Activated T-cell treated with anti-CD3 and anti-CD28 coated beads, Interleukin-2, amount 50 U/mL, for 24 hours (primary cell): Measurements from ENCODE around the gene MLPH.

ENCODE experiments used
- DNase-seq: peaks from one replicate; pipeline ENCODE4 v3.0.0-alpha.2; 2020
- H3K27ac Mint-ChIP-seq: 2 replicates; pipeline ENCODE4 v1.8.0; 2020; ENCODE audit warnings: mild to moderate bottlenecking, mixed read lengths
- H3K27me3 Mint-ChIP-seq: 2 replicates; pipeline ENCODE4 v1.8.0; 2020; ENCODE audit warnings: mixed read lengths
- H3K36me3 Mint-ChIP-seq: 2 replicates; pipeline ENCODE4 v1.8.0; 2020; ENCODE audit warnings: low read depth, mixed read lengths
- H3K4me1 Mint-ChIP-seq: 2 replicates; pipeline ENCODE4 v1.8.0; 2020; ENCODE audit warnings: low read depth, mixed read lengths
- H3K4me3 Mint-ChIP-seq: 2 replicates; pipeline ENCODE4 v1.8.0; 2020; ENCODE audit warnings: mild to moderate bottlenecking, moderate library complexity, mixed read lengths
- H3K9me3 Mint-ChIP-seq: 2 replicates; pipeline ENCODE4 v1.8.0; 2020; ENCODE audit warnings: mixed read lengths

Gene MLPH

DNA sequence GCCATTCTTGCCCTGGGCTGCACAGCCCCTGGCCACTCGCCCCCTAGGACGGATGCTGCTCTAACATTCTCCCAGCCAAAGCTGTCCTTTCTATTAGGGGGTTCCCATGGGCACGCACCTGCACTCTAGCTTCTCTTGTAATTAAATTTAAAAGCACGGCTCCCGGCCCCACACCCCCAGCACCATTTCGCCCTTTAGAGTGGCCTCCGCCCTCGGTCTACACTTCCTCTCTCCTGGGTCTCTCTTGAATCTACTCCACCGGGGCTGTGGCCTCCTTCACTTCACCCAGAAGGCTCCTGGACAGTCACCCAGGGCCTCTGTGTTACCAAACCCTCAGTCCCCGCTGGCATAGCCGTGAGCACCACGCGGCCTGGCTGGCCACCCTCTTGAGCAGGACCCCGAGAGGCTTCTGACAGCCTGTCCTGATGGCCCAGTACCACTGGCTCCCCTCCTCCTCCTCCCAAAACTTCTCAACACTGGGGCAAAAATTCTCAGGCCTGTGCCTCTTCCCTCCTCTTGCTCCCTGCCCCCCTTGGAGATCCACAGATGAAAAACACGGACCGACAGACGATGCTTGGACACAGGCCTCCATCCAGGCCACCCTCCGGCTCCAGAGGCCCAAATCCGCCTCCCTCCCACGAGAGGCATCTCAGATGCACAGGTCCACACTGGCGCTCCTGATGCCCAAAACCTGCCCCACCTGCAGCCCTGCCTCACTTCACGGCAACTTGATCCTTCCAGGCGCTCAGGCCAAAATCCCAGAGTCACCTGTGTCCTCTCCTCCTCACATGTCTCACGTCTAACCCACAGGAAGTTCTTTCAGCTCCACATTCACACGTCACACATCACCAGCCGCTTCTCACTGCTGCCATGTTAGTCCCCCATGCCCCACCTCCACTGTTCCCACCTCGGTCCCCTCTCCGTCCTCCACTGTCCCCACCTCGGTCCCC, 110.4 kb downstream of the MLPH start:
- Mint-ChIP-seq H3K27me3 (no peaks in the 10 kb centered on the region), H3K9me3 (no peaks in the 10 kb centered on the region), H3K4me3 (no peak overlapping the region), H3K4me1 (peaks cover 2% of the 10 kb centered on the region), H3K36me3 (no peaks in the 10 kb centered on the region), H3K27ac (no peak overlapping the region)
- DNase-seq: no peak

DNA sequence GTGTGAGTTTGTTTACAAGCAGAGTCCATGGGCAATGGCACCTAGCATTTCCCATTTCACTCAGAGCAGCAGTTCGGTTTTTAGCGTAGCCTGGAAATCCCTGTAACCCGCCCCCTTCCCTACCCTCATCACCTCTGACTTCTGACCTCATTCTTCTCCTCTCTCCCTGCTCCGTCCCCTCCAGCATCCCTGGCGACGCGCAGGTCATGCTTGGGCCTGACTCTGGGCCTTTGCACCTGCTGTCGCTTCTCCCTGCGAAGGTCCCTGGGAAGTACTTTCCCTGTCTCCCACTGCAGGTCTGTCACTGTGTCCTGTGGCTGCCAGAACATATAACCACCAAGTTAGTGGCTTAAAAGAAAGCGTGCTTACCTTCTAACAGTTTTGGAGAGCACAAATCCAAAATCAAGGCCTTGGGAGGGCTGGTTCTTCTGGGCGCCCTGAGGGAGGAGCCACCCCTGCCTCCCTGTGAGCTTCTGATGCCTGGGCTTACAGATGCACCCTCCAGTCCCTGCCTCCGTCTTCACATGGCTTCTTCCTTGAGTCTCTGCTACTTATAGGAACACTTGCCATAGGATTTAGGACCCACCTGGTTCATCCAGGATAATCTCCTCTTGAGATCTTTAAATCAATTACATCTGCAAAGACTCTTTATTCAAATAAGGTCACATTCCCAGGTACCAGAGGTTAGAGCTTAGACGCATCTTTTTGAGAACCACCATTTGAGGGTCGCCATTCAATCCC, 111.6 kb downstream of the MLPH start:
- H3K4me1 Mint-ChIP-seq: peaks cover 13% of the 10 kb centered on the region
- H3K9me3 Mint-ChIP-seq: no peaks in the 10 kb centered on the region
- H3K27ac Mint-ChIP-seq: no peak overlapping the region

DNA sequence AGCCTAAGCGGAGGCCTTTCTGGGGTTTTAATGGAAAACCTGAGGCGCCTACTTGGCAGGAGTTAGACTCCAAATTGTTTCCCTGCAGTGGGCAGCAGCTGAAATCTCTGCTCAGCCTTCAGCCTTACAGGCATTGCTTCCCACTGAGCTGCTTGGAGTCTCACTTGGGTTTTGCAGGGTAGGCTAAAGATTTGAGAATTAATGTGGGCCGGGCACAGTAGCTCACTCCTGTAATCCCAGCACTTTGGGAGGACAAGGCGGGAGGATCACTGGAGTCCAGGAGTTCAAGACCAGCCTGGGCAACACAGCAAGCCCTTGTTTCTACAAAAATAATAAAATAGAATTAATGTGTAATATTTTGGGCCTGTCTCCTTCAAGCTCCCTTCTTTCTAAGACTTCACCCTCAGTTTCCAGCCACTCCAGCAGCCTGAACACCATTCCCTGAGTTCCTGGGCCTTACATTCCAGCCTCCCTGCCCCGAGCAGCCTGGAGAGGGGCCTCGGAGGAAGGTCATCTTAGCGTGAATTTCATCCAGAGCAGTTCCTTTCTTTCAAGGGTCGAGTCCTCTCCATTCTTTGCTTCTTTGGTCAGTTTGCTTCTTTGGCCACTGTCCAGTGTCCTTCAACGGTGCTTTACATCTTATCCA, 112.5 kb downstream of the MLPH start:
- H3K27me3 Mint-ChIP-seq: no peaks in the 10 kb centered on the region
- no peaks in the 10 kb centered on the region for H3K36me3 Mint-ChIP-seq
- H3K27ac Mint-ChIP-seq: no peak overlapping the region
- H3K9me3 Mint-ChIP-seq: no peaks in the 10 kb centered on the region
- no peak overlapping the region for H3K4me3 Mint-ChIP-seq
- no peak for DNase-seq
- peaks cover 17% of the 10 kb centered on the region for H3K4me1 Mint-ChIP-seq

More for the DNA sequence above, 111.6 kb downstream of the MLPH start:
- H3K36me3 Mint-ChIP-seq: no peaks in the 10 kb centered on the region
- no peak for DNase-seq
- no peaks in the 10 kb centered on the region for H3K27me3 Mint-ChIP-seq
- no peak overlapping the region for H3K4me3 Mint-ChIP-seq

DNA sequence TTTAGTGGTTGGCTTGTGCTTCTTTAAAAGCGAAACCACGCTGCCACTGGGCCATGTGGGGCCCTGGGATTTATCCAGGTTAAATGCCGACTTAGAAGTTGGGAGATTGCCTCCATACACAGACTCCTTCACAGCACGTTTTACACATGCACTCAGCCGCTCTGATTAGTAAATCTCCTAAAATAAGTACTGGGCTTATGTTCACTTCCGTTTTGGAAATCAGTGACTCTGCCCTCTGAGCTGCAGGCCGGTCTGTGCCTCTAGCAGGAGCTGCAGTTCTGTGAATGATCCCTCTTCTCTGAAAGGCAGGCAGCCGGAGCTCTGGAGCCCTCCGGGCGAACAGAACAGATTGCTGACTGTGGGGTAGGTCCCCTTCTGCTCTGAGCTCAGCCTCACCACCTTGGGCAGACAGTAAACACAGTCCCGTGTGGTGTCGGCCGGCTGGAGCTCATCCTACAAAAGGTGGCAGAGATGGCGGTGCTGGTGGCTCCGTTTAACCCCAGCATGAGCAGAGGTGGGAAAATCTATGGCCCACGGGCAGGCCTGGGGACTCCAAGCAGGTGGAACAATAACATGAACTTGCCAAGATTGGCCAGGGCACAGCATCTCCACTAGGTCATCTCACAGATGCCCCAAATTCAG, 113.3 kb downstream of the MLPH start:
- DNase-seq: no peak
- no peaks in the 10 kb centered on the region for H3K27me3 Mint-ChIP-seq
- H3K4me3 Mint-ChIP-seq: no peak overlapping the region
- peaks cover 20% of the 10 kb centered on the region for H3K4me1 Mint-ChIP-seq
- no peak overlapping the region for H3K27ac Mint-ChIP-seq
- H3K9me3 Mint-ChIP-seq: no peaks in the 10 kb centered on the region
- H3K36me3 Mint-ChIP-seq: no peaks in the 10 kb centered on the region

DNA sequence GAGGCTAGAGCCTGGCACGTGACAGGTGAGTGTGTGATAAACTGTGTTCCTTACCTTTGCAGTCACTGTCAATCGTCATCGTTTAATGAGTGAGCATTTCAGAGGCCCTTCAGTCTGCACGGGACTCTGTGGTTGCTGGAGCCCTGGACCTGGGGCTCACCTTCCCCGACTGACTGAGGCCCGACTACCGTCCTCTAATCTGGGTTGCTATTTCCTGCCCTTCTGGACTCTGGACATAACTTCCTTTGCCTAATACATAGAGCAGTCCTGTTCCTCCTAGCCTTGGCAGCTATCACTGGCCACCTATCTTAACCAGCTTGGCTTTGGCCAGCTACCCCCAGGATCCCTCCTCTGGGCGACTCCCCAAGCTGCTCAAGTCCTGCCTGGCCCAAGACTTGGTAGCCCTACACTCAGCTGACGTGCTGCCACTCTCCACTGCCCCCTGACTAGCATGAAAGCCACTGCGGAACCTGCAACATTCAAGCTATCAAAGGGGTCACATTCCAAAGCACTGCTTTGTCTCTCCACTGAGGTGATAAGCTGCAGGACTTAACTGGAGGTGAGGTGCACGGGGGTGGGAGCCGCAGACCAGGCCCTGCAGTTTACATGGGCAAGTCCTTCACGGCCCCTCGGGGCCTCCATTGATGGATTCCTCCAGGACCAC, 114.5 kb downstream of the MLPH start:
- Mint-ChIP-seq H3K36me3 (no peaks in the 10 kb centered on the region), H3K27ac (no peak overlapping the region), H3K27me3 (no peaks in the 10 kb centered on the region), H3K4me3 (no peak overlapping the region), H3K4me1 (peaks cover 21% of the 10 kb centered on the region), H3K9me3 (no peaks in the 10 kb centered on the region)
- DNase-seq: no peak

DNA sequence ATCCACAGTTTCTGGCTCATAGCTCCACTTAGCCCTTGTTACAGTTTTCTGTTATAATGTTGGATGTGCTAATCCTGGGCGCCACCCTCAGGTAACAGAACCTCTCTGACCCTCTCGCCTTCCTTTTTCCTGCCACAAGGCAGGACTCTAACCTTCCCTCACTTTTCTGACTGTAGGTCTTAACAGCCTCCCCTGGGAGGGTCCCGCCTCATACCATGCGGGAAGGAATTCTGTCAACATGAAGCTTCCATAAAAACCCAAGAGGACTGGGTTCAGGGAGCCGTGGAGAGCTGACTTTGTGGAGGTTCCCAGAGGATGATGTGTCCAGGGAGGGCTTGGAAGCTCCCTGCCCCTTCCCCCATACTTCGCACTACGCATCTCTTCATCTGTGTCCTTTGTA, 115.4 kb downstream of the MLPH start:
- Mint-ChIP-seq H3K36me3 (no peaks in the 10 kb centered on the region), H3K27me3 (no peaks in the 10 kb centered on the region), H3K27ac (peak overlapping the region; percentile 11), H3K9me3 (no peaks in the 10 kb centered on the region), H3K4me3 (no peak overlapping the region), H3K4me1 (peaks cover 21% of the 10 kb centered on the region)
- no peak for DNase-seq

DNA sequence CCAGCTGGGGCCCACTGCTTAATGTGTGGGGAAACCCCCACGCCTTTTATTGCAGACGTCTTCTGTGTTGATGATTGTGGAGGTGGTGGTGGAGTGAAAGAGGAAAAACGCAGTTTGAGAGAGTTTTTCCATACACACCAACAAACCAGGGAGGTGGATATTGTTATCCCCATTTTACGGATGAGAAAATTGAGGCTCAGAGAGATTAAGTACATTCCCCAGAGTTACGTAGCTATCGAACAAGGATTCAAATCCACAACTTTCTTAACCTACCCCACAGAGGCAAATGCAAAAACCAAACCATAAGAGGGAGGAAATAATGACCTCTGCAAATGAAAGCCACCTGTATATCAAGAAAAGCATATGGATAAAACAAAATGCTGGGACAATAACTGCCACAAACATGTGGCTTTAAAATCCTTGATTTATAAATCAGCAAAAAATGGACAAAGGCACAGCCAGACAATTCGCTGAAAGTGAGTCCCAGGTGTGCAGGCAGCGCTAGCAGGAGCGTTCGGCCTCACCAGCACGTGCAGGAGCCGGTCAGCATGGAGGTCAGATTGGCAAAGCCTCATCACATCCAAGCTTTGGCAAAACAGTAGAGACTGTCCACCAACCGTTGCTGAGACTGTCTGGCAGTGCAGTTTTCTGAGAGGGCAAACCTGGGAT, 116.1 kb downstream of the MLPH start:
- Mint-ChIP-seq H3K27ac (peak overlapping the region; percentile 76), H3K4me1 (peaks cover 21% of the 10 kb centered on the region), H3K9me3 (no peaks in the 10 kb centered on the region), H3K27me3 (no peaks in the 10 kb centered on the region), H3K36me3 (no peaks in the 10 kb centered on the region), H3K4me3 (no peak overlapping the region)
- no peak for DNase-seq

DNA sequence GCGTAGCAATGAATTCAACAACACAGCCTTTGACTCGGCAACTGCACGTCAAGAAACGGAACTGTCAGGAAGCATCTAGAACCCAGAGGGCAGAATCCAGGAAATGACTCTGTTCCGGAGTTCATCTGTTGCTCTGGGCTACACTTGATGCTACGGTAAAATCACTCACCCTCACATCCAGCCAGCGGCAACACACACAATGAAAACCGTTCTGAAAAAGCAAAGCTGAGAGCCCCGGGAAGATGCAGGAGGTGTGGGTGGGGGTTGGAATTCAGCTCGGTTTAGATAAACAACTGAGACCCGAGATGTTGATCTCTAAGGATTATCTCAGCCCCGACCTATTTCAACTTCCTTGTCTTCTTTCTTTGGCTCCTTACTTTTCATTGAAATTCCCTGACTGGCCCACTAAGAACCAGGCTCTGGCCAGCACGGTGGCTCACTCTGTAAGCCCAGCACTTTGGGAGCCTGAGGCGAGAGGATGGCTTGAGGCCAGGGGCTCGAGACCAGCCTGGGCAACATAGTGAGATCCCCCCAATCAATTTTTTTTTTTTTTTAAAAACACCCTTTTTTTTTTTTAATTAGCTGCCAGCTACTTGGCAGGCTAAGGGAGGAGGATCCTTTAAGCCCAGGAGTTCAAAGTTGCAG, 116.8 kb downstream of the MLPH start:
- H3K36me3 Mint-ChIP-seq: no peaks in the 10 kb centered on the region
- H3K4me1 Mint-ChIP-seq: peaks cover 21% of the 10 kb centered on the region
- peak overlapping the region; percentile 76 for H3K27ac Mint-ChIP-seq
- no peak overlapping the region for H3K4me3 Mint-ChIP-seq
- H3K27me3 Mint-ChIP-seq: no peaks in the 10 kb centered on the region
- H3K9me3 Mint-ChIP-seq: no peaks in the 10 kb centered on the region
- peak; percentile 57 for DNase-seq

DNA sequence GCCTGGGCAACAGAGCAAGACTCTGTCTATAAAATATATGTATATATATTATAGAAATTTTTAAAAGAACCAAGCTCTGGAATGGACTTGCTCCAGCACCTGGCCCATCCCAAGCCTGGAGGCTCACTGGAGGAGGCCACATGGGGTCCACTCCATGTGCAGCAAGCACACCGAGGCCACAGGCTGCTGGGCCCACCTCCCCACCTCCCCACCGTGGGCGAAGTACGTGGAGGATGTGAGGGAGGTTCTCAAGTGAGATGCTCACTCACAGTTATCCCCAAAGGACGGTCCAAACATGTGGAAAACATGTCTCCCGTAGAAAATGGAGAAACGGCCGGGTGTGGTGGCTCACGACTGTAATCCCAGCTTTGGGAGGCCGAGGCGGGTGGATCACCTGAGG, 117.3 kb downstream of the MLPH start:
- Mint-ChIP-seq H3K4me3 (no peak overlapping the region), H3K9me3 (no peaks in the 10 kb centered on the region), H3K36me3 (no peaks in the 10 kb centered on the region), H3K27me3 (no peaks in the 10 kb centered on the region), H3K4me1 (peaks cover 21% of the 10 kb centered on the region), H3K27ac (no peak overlapping the region)
- no peak for DNase-seq
